Hepatocyte (in vitro differentiated cells): ENCODE results near the gene IL22RA1. TPM values are rescaled to one million over a fixed set of nuclear protein-coding genes. Genes with fewer than 3 reads are reported as not detected.

Source experiments
- DNase-seq: peaks from one replicate; pipeline ENCODE4 v3.0.0-alpha.2; 2016; ENCODE audit warnings: low spot score
- H2AFZ ChIP-seq: fragments of 200-600 bp; sonication (generic); 2 replicates; pipeline ENCODE4 v1.6.0; 2016; ENCODE audit warnings: antibody characterized with exemption, mild to moderate bottlenecking
- H3K27ac ChIP-seq: fragments of 200-600 bp; sonication (generic); 2 replicates; pipeline ENCODE4 v1.5.1; 2016; ENCODE audit warnings: mild to moderate bottlenecking
- H3K27me3 ChIP-seq: fragments of 200-600 bp; sonication (generic); 2 replicates; pipeline ENCODE4 v1.6.1; 2016
- H3K36me3 ChIP-seq: fragments of 200-600 bp; sonication (generic); replicated peaks from 2 replicates; pipeline ENCODE4 v1.5.1; 2016; ENCODE audit warnings: low read depth; ENCODE audit not compliant: insufficient read depth
- H3K4me1 ChIP-seq: fragments of 200-600 bp; sonication (generic); 2 replicates; pipeline ENCODE4 v1.5.1; 2016; ENCODE audit warnings: mild to moderate bottlenecking, moderate library complexity; ENCODE audit not compliant: insufficient read depth
- H3K4me2 ChIP-seq: fragments of 200-600 bp; sonication (generic); 2 replicates; pipeline ENCODE4 v1.6.0; 2016
- H3K4me3 ChIP-seq: fragments of 200-600 bp; sonication (generic); 2 replicates; pipeline ENCODE4 v1.5.1; 2016; ENCODE audit warnings: mild to moderate bottlenecking
- H3K79me2 ChIP-seq: fragments of 200-600 bp; sonication (generic); 2 replicates; pipeline ENCODE4 v1.6.0; 2017; ENCODE audit warnings: mild to moderate bottlenecking
- H3K9me2 ChIP-seq: fragments of 200-600 bp; sonication (generic); replicated peaks from 2 replicates; pipeline ENCODE4 v1.6.0; 2017; ENCODE audit warnings: mild to moderate bottlenecking; ENCODE audit not compliant: insufficient read depth
- H3K9me3 ChIP-seq: fragments of 200-600 bp; sonication (generic); 2 replicates; pipeline ENCODE4 v1.5.1; 2016; ENCODE audit warnings: low read depth, mild to moderate bottlenecking
- H4K20me1 ChIP-seq: fragments of 200-600 bp; sonication (generic); 2 replicates; pipeline ENCODE4 v1.6.0; 2016; ENCODE audit warnings: mild to moderate bottlenecking; ENCODE audit not compliant: insufficient read depth, poor library complexity, severe bottlenecking
- EZH2 ChIP-seq: fragments of 200-600 bp; sonication (generic); IDR thresholded peaks from 2 replicates; pipeline ENCODE4 v1.6.1; 2016; ENCODE audit warnings: antibody characterized with exemption, mild to moderate bottlenecking, borderline replicate concordance
- EZH2phosphoT487 ChIP-seq: fragments of 200-600 bp; sonication (generic); IDR thresholded peaks from one replicate; pipeline ENCODE4 v1.6.1; 2018; ENCODE audit warnings: antibody characterized with exemption, mild to moderate bottlenecking, low read depth, moderate library complexity; ENCODE audit not compliant: unreplicated experiment, severe bottlenecking
- WGBS: methylation state at CpG from one replicate; pipeline ENCODE4 v1.1.6; 2016; ENCODE audit warnings: low lambda C conversion rate; ENCODE audit errors: missing lambda C conversion rate; 5-methylcytosine and 5-hydroxymethylcytosine counted together
- polyA plus RNA-seq: library from polyadenylated mRNA; unstranded; fragments of >200 nt; fragmentation: Nextera tagmentation; extraction: Ambion mirVana; gene quantifications from 2 replicates; pipeline ENCODE4 v1.2.1, GENCODE V29; 2016
- total RNA-seq: library from RNA; depleted of rRNA; stranded (reverse); fragments of >200 nt; gene quantifications from 2 replicates; pipeline ENCODE4 v1.2.3, GENCODE V29; 2014
- TF ChIP-seq, protein P1 (sequence below): fragments of 200-600 bp; sonication (generic); IDR thresholded peaks from 2 replicates; pipeline ENCODE4 v1.5.1; 2016; ENCODE audit warnings: antibody characterized with exemption, mild to moderate bottlenecking; ENCODE audit not compliant: poor library complexity

The IL22RA1 gene
- total and polyA plus RNA-seq, 2 experiments from 2014 or later: 6.1 to 8.2 TPM

DNA sequence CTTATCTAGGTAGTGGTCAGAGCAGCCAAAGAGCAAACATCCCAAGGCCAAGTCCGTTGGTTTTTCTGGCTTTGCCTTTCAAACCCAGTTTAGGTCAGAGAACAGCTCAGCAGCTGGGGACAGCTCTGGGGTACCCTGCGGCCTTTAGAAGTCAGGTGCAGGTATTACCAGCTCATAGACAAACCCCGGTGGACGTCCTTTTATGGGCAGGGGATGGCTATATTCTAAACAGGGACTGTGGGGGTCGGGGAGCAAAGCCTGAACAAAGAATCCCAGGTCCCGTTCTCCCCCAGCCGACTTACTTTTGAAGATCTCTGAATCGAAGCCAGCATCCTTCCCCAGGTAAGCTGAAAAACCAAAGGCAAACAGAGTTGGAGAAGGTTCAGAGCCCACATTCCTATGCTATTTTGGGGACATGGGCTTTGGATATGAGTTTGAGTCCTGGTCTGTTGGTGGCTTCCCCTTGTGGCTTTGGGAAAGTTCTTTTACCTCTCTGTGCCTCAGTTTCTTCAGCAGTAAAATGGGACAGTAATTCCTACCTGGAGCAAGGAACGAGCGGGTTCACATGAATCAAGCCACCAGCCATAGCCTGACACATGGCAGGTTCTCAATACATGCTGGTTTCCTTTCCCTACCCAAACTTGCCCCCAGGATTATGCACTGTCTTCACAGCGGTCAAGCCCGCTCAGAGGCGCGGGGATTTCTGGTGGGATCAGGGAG lies 47.6 kb downstream of the IL22RA1 start:
- no peak overlapping the region for H3K4me2 ChIP-seq

DNA sequence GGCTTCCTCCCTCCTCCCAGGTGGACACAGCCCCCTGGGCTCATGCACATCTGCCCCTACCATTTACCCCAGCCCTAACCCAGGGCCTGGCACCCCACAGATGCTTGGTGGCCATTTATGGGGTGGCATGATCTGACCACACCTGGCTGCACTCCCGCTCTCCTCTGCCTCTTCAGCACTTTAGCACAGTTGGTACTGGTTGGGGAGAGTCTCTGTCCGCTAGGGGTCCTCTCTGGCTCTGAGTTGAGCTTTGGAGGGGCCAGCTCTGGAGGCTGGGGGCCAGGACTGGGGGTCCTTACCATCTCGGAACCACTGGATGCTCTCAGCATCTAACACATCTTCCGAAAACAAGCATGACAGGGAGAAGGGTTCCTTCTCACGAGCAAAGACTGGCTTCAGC lies 48.4 kb downstream of the IL22RA1 start:
- TF ChIP-seq, protein P1, sequence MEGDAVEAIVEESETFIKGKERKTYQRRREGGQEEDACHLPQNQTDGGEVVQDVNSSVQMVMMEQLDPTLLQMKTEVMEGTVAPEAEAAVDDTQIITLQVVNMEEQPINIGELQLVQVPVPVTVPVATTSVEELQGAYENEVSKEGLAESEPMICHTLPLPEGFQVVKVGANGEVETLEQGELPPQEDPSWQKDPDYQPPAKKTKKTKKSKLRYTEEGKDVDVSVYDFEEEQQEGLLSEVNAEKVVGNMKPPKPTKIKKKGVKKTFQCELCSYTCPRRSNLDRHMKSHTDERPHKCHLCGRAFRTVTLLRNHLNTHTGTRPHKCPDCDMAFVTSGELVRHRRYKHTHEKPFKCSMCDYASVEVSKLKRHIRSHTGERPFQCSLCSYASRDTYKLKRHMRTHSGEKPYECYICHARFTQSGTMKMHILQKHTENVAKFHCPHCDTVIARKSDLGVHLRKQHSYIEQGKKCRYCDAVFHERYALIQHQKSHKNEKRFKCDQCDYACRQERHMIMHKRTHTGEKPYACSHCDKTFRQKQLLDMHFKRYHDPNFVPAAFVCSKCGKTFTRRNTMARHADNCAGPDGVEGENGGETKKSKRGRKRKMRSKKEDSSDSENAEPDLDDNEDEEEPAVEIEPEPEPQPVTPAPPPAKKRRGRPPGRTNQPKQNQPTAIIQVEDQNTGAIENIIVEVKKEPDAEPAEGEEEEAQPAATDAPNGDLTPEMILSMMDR: no peak
- TF ChIP-seq EZH2: no peak
- no peak for TF ChIP-seq EZH2phosphoT487
- H3K4me1 ChIP-seq: no peaks in the 10 kb centered on the region
- H3K27ac ChIP-seq: no peak overlapping the region
- WGBS: 87% methylated on average over 5 of the region's 5 CpGs
- DNase-seq: no peak
- no peak overlapping the region for H2AFZ ChIP-seq
- H3K27me3 ChIP-seq: no peaks in the 10 kb centered on the region
- H3K9me2 ChIP-seq: no peaks in the 10 kb centered on the region
- H3K79me2 ChIP-seq: no peaks in the 10 kb centered on the region
- H3K36me3 ChIP-seq: no peaks in the 10 kb centered on the region
- H4K20me1 ChIP-seq: no peaks in the 10 kb centered on the region
- no peak overlapping the region for H3K4me3 ChIP-seq
- no peak overlapping the region for H3K4me2 ChIP-seq
- no peaks in the 10 kb centered on the region for H3K9me3 ChIP-seq

More for the DNA sequence above, 47.6 kb downstream of the IL22RA1 start:
- Histone ChIP-seq H3K9me2 (no peaks in the 10 kb centered on the region), H4K20me1 (no peaks in the 10 kb centered on the region), H2AFZ (no peak overlapping the region), H3K4me1 (no peaks in the 10 kb centered on the region), H3K79me2 (no peaks in the 10 kb centered on the region), H3K36me3 (no peaks in the 10 kb centered on the region), H3K27ac (no peak overlapping the region), H3K27me3 (no peaks in the 10 kb centered on the region), H3K4me3 (no peak overlapping the region), H3K9me3 (no peaks in the 10 kb centered on the region)
- 73% methylated on average over 14 of the region's 14 CpGs for WGBS
- no peak for TF ChIP-seq EZH2
- TF ChIP-seq, protein P1: no peak
- TF ChIP-seq EZH2phosphoT487: no peak
- no peak for DNase-seq

DNA sequence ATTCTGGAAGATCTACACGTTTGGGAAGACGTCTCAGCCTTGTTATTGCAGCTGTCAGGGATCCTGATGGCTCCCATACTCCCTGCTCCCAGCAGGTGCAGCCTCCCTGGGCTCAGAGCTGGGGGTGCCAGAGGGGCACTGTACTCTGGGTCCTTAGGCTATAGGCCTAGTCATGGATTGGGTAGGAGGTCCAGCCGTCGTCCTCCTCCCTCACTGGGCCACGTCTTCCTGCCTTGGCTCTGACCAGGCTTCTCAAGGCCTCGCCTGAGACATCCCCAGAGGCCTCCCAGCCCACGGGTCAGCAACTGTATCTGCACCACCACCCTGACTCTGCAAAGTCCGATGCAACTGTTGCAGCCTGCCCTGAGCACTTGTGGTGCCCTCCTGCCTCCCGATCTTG lies 49.2 kb downstream of the IL22RA1 start:
- Histone ChIP-seq H3K4me2 (no peak overlapping the region), H3K9me2 (no peaks in the 10 kb centered on the region), H3K4me1 (no peaks in the 10 kb centered on the region), H3K27me3 (no peaks in the 10 kb centered on the region), H3K36me3 (no peaks in the 10 kb centered on the region), H2AFZ (no peak overlapping the region), H3K79me2 (no peaks in the 10 kb centered on the region), H3K4me3 (no peak overlapping the region), H4K20me1 (no peaks in the 10 kb centered on the region), H3K27ac (no peak overlapping the region), H3K9me3 (no peaks in the 10 kb centered on the region)
- 87% methylated on average over 9 of the region's 9 CpGs for WGBS
- no peak for DNase-seq
- TF ChIP-seq EZH2phosphoT487 (no peak), EZH2 (no peak)
- TF ChIP-seq, protein P1: no peak
